ENCODE data around the gene TMCC3. TPM values are rescaled to one million over a fixed set of nuclear protein-coding genes. Genes with fewer than 3 reads are reported as not detected.
"Not testable (repeated sequence)": the region's sequence is repeated elsewhere in the genome, so short reads cannot be mapped to it uniquely, and the experiment has no call there.

Gene TMCC3
- total RNA-seq, 1 experiment from 2014 or later = 0.62 TPM

DNA sequence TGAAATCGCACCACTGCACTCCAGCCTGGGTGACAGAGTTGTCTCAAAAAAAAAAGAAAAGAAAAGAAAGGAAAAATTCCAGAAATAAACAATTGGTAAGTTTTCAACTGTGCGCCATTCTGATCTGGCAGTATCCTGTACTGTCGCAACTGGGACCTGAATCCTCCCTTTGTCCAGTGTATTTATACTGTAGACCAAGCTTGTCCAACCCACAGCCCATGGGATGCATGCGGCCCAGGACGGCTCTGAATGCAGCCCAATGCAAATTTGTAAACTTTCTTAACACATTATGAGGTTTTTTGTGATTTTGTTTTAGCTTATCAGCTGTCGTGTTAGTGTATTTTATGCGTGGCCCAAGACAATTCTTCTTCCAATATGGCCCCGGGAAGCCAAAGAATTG, 84.7 kb downstream of the TMCC3 start:
- no peaks in the 10 kb centered on the region for H3K36me3 ChIP-seq (replicated peaks; ENCODE audit: control insufficient read depth, insufficient read depth, low read length)
- no peak for DNase-seq
- H3K4me3 ChIP-seq (ENCODE audit: insufficient read depth, low read depth, low read length) = no peak overlapping the region
- no peaks in the 10 kb centered on the region for H3K27me3 ChIP-seq (ENCODE audit: control insufficient read depth, insufficient read depth, low read length)

DNA sequence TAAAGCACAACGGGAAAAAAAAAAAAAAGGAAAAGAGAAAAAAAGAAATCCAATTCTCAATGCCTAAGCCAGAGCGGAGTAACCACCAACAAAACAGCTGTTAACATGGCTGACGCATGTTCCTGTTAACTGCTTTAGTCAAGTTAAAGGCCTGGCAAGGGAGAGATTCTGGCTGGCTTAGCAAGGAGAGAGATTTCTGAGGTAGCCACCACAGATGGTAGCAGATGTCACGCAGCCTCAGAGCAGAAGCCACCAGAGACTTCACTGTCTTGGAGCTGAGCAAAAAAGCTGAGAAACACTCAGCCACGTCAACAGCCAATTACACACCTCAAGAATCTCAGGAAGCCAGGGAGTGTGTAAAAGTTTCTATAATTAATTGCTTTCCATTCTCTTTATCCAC, 87.1 kb downstream of the TMCC3 start:
- no peaks in the 10 kb centered on the region for H3K36me3 ChIP-seq (replicated peaks; ENCODE audit: control insufficient read depth, insufficient read depth, low read length)
- no peaks in the 10 kb centered on the region for H3K27me3 ChIP-seq (ENCODE audit: control insufficient read depth, insufficient read depth, low read length)
- H3K4me3 ChIP-seq (ENCODE audit: insufficient read depth, low read depth, low read length) = no peak overlapping the region
- DNase-seq = no peak

DNA sequence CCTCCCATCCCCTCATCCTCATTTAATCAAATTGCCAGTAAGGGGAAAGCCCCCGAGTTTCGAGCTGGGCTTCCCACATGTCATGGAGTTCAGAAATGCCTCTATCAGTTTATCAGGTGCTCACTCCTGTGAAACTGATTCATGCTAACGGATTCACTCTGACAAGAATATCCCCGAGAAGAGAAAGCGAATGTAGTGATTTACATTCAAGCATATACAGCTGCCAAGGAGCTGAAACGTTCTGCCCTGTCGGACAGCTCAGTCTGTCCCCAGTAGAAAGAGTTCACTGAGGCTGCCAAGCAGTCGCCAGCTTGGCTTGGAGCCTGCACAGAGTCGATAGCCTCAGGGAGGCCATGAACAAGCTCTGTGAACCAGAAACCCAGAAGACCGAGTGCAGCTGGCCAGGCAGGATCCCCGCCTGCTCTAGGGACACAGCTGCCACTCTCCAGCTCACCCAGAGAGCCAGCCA, 88.4 kb downstream of the TMCC3 start:
- Histone ChIP-seq H3K36me3 (replicated peaks; ENCODE audit: control insufficient read depth, insufficient read depth, low read length) (no peaks in the 10 kb centered on the region), H3K4me3 (ENCODE audit: insufficient read depth, low read depth, low read length) (no peak overlapping the region)
- peak; percentile 21 for DNase-seq

DNA sequence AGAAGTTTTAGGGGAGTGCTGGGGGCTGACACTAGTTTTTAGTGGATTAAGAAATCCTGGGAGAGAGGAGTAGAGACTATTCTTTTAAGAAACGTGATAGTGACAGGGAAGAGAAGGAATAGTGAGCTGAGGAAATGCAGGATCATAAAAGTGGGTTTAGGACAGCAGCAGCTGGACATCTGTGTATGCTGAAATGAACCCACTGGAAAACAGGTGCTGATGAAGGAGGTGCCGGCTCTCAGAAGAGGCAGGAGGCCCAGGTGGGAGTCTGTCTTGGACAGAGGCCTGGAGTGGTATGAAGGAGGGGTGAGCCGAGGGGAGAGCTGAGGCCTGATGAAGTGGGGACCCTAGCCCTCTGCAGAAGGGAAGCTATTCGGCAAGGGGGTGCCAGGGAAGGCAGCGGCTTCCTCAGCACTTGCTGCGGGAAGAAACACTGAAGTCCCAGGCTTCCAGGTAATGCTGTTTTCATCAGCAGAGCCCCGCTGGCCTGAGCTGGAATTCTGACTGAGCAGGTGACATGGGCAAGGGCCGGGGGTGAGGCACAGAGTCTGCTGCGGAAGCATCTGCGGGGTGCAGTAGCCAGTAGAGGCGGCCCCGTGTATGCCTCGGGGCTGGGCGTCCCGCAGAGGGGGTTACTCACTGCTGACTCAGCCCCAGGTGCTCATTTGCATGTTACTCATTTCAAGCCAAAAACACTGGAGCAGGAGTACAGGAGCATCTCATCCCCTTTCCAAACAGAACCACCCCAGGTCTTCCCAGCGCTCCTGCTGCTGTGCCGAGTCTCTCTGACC, 89.7 kb downstream of the TMCC3 start:
- Histone ChIP-seq H3K4me3 (ENCODE audit: insufficient read depth, low read depth, low read length) (no peak overlapping the region), H3K27me3 (ENCODE audit: control insufficient read depth, insufficient read depth, low read length) (no peaks in the 10 kb centered on the region), H3K36me3 (replicated peaks; ENCODE audit: control insufficient read depth, insufficient read depth, low read length) (no peaks in the 10 kb centered on the region)
- DNase-seq = peak; percentile 85

More for the DNA sequence above, 88.4 kb downstream of the TMCC3 start:
- H3K27me3 ChIP-seq (ENCODE audit: control insufficient read depth, insufficient read depth, low read length) = no peaks in the 10 kb centered on the region

DNA sequence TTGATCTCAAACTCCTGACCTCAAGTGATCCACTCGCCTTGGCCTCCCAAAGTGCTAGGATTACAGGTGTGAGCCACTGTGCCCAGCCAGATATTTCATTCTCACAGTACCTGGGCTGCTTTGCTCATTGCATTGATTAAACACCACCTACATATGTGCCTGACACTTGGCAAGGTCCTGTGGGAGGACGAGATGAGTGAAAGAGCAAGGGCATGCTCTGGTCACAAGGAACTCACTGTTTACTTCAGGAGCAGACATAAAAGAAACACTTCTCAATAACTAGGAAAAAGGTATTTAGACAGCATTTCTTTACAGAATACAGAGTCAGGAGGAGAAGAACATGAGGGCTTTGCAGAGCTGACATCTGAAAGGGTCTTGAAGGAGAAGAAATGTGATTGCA, 91.7 kb downstream of the TMCC3 start:
- Histone ChIP-seq H3K4me3 (ENCODE audit: insufficient read depth, low read depth, low read length) (no peak overlapping the region), H3K36me3 (replicated peaks; ENCODE audit: control insufficient read depth, insufficient read depth, low read length) (no peaks in the 10 kb centered on the region), H3K27me3 (ENCODE audit: control insufficient read depth, insufficient read depth, low read length) (no peaks in the 10 kb centered on the region)
- DNase-seq = no peak

DNA sequence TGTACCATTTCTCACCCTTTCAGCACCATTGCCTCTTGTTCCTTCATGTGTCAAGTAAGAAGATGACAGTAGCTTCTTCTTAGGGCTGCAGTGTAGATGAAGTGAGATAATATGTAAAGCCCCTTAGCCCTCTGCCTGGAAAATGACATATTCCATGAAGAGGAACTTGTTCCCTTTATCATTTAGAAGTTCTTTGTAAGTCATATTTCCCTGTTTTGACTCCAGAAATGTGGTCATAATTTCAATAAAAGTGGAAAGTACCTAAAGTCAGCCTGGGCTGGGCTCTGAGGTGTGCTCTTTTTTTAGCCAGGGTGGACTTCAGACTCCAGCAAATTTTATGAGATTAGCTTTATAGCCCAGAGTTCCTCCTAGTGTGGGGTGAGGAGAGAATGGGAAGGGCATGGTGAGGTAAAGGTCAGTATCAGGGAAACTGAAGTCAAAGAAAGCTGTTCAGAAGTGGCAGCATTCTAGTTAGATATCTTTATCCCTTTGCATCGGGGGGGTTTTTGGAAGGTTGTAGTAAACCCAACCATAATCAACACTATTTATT, 92.5 kb downstream of the TMCC3 start:
- no peaks in the 10 kb centered on the region for H3K27me3 ChIP-seq (ENCODE audit: control insufficient read depth, insufficient read depth, low read length)
- DNase-seq = no peak

DNA sequence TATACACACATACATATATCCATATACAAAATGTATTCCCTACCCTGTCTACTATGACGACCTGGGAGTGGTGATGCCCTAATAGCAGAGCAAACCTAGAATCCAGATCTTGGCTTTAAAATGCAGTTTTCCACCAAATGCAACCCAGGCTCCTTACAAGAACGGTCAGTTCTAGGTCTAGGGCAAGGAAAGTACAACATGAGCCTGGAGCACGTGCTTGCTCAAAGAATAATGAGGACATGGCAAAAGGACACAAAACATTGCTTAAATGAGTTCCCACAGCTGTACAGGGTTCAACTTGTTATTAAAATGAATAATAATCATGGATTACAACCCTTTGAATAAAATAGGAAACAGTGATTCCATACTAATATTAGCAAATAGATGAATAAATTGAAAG, 94.7 kb downstream of the TMCC3 start:
- no peaks in the 10 kb centered on the region for H3K36me3 ChIP-seq (replicated peaks; ENCODE audit: control insufficient read depth, insufficient read depth, low read length)
- no peak overlapping the region for H3K4me3 ChIP-seq (ENCODE audit: insufficient read depth, low read depth, low read length)
- DNase-seq = no peak
- H3K27me3 ChIP-seq (ENCODE audit: control insufficient read depth, insufficient read depth, low read length) = no peaks in the 10 kb centered on the region

More for the DNA sequence above, 92.5 kb downstream of the TMCC3 start:
- Histone ChIP-seq H3K36me3 (replicated peaks; ENCODE audit: control insufficient read depth, insufficient read depth, low read length) (no peaks in the 10 kb centered on the region), H3K4me3 (ENCODE audit: insufficient read depth, low read depth, low read length) (no peak overlapping the region)

DNA sequence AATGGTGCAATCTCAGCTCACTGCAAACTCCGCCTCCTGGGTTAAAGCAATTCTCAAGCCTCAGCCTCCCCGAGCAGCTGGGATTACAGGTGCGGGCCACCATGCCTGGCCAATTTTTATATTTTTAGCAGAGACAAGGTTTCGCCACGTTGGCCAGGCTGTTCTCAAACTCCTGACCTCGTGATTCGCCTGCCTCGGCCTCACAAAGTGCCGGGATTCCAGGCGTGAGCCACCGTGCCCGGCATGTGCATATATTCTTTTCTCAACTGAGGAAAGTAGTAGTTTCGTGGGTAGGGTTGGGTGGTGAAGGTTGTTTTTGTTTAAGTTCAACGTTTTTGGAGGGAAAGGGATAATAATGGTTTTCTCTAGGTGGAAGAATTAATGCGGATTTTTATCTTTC, 96.5 kb downstream of the TMCC3 start:
- no peak for DNase-seq
- Histone ChIP-seq H3K27me3 (ENCODE audit: control insufficient read depth, insufficient read depth, low read length) (no peaks in the 10 kb centered on the region), H3K36me3 (replicated peaks; ENCODE audit: control insufficient read depth, insufficient read depth, low read length) (no peaks in the 10 kb centered on the region), H3K4me3 (ENCODE audit: insufficient read depth, low read depth, low read length) (no peak overlapping the region)

DNA sequence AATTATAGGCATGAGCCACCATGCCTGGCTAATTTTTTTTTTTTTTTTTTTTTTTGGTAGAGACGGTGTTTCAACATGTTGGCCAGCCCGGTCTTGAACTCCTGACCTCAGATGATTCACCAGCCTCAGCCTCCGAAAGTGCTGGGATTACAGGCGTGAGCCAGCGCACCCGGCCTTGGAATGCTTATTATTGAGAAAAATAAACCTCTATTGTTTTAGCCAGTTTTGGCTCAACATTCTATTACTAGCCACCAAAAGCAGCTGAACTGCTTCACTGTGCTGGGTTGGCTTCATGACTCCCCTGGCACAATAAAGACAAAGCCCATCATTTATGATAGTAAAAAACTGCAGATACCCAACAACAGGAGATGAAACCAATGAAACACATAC, 97.2 kb downstream of the TMCC3 start:
- no peak for DNase-seq
- Histone ChIP-seq H3K27me3 (ENCODE audit: control insufficient read depth, insufficient read depth, low read length) (no peaks in the 10 kb centered on the region), H3K36me3 (replicated peaks; ENCODE audit: control insufficient read depth, insufficient read depth, low read length) (no peaks in the 10 kb centered on the region), H3K4me3 (ENCODE audit: insufficient read depth, low read depth, low read length) (no peak overlapping the region)

DNA sequence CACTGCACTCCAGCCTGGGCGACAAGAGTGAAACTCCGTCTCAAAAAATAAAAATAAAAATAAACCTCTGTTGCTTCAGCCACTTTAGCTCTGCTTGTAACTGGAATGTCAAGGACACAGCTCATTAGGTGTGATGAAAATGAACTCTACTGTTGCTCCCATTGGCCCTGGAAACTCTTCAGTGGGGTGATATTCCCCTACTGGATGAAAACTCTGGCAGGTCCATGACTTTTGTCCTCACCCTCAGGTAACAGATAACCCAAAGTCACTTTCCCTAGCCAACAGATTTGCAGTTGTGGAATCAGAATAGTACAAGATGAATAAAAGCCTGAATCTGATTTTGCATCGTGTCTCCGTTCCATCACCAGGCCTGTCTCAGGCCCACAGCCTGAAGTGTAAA, 98.5 kb downstream of the TMCC3 start:
- Histone ChIP-seq H3K36me3 (replicated peaks; ENCODE audit: control insufficient read depth, insufficient read depth, low read length) (no peaks in the 10 kb centered on the region; the same call in 1 of the 2 replicates), H3K27me3 (ENCODE audit: control insufficient read depth, insufficient read depth, low read length) (no peaks in the 10 kb centered on the region), H3K4me3 (ENCODE audit: insufficient read depth, low read depth, low read length) (no peak overlapping the region)
- DNase-seq = no peak

DNA sequence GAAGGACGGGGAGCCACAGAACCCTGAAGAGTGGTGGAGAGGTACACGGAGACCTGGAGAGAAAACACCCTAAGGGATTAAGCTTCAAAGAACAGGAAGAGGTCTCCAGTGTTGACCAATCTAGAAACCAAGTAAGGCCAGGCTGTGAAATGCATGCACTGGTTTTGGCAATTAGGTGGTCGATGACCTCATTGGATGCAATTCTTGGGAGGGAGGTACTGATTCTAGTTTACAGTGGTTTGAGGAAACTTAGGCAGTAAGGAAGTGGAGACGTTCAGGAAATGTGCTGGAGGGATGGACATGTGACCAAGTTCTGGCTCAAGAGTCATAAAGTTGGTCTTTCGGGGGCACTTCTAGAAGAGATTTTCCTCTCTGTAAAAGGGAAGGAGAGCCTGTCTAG, 99.4 kb downstream of the TMCC3 start:
- H3K36me3 ChIP-seq (replicated peaks; ENCODE audit: control insufficient read depth, insufficient read depth, low read length) = no peaks in the 10 kb centered on the region; the same call in 1 of the 2 replicates
- no peaks in the 10 kb centered on the region for H3K27me3 ChIP-seq (ENCODE audit: control insufficient read depth, insufficient read depth, low read length)
- no peak overlapping the region for H3K4me3 ChIP-seq (ENCODE audit: insufficient read depth, low read depth, low read length)
- no peak for DNase-seq

DNA sequence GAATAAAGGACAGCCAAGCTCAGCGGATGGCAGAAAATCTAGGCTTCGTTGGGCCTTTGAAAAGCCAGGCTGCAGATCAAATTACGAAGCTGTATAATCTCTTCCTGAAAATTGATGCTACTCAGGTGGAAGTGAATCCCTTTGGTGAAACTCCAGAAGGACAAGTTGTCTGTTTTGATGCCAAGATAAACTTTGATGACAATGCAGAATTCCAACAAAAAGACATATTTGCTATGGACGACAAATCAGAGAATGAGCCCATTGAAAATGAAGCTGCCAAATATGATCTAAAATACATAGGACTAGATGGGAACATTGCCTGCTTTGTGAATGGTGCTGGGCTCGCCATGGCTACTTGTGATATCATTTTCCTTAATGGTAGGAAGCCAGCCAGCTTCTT, 101.5 kb downstream of the TMCC3 start:
- not testable (repeated sequence) for H3K36me3 ChIP-seq (replicated peaks; ENCODE audit: control insufficient read depth, insufficient read depth, low read length); H3K27me3 ChIP-seq (ENCODE audit: control insufficient read depth, insufficient read depth, low read length); DNase-seq; H3K4me3 ChIP-seq (ENCODE audit: insufficient read depth, low read depth, low read length)

DNA sequence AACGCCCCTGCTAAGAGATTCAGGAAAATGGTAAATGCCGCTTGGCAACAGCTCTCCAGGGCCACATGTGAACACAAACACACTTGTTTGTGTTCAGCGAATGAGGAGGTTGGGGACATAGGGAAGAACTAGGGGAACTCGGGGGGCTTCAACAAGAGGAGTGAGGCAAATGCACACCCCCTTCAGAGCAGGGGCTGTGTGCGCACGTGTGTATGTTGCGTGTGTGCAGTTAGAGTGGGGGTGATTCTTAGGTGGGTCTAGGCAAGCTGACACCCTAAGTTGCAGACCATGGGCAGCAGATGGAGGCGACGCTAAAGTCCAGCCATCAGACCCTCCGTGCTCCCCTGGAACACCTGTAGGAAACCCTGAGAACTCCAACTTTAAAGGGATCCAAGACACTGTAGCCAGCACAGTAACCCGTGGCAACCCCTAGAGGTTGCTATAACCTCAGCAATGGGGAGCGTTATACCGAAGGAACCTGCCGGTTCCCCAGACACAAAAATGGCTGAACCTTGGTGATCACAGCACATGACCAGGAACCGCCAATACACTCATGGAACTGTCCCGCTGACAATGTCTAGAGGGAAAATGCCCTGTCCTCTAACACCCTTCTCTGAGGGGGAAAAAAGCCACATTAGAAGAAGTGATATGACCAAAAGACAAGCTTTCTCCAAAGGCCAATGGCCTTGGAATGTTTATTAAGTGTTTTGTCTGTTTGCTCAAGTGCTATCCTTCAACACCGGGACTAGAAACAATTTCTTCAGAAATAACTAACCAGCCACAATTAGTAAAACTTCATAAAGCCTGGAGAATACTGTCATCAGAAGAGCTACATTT, 104.2 kb downstream of the TMCC3 start:
- Histone ChIP-seq H3K27me3 (ENCODE audit: control insufficient read depth, insufficient read depth, low read length) (no peaks in the 10 kb centered on the region), H3K36me3 (replicated peaks; ENCODE audit: control insufficient read depth, insufficient read depth, low read length) (no peaks in the 10 kb centered on the region; the same call in 1 of the 2 replicates), H3K4me3 (ENCODE audit: insufficient read depth, low read depth, low read length) (no peak overlapping the region)
- peak; percentile 85 for DNase-seq

DNA sequence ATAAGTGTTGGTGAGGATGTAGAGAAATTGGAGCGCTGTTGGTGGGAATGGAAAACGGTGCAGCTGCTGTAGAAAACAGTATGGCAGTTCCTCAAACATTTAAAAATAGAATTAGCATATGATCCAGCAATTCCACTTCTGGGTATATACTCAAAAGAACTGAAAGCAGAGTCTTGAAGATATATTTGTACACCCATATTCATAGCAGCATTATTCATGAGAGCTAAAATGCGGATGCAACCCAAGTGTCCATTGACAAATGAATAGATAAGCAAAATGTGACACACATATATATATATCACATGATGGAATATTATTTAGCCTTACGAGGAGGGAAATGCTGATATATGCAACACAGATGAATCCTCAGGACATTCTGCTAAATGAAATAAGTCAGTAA, 106.0 kb downstream of the TMCC3 start:
- DNase-seq = no peak
- H3K27me3 ChIP-seq (ENCODE audit: control insufficient read depth, insufficient read depth, low read length) = no peaks in the 10 kb centered on the region
- H3K36me3 ChIP-seq (replicated peaks; ENCODE audit: control insufficient read depth, insufficient read depth, low read length) = no peaks in the 10 kb centered on the region; the same call in 1 of the 2 replicates

DNA sequence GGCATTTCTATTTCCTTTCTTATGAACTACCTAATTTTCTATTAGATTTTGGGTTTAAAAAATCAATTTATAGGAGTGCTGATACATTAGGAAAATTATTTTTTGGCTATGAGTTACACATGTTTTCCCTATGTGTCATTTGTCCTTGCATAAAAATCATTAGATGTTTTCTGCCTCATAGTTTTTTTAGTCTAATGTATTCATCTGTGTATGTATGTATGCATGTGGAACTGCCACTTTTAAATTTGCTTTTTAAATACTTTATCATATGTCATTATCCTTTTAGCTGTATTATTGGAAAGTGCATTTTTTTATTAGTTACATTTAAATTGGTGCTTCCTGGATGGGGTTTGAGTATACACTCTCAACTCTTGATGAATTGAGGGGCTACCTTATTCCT, 112.0 kb downstream of the TMCC3 start:
- Histone ChIP-seq H3K27me3 (ENCODE audit: control insufficient read depth, insufficient read depth, low read length) (no peaks in the 10 kb centered on the region), H3K4me3 (ENCODE audit: insufficient read depth, low read depth, low read length) (no peak overlapping the region), H3K36me3 (replicated peaks; ENCODE audit: control insufficient read depth, insufficient read depth, low read length) (no peaks in the 10 kb centered on the region)
- no peak for DNase-seq

More for the DNA sequence above, 106.0 kb downstream of the TMCC3 start:
- H3K4me3 ChIP-seq (ENCODE audit: insufficient read depth, low read depth, low read length) = no peak overlapping the region

Measured in H7 (cell line).